ENCODE data around the gene ECSCR.
"Not testable (repeated sequence)": the region's sequence is repeated elsewhere in the genome, so short reads cannot be mapped to it uniquely, and the experiment has no call there.

The ECSCR gene

DNA sequence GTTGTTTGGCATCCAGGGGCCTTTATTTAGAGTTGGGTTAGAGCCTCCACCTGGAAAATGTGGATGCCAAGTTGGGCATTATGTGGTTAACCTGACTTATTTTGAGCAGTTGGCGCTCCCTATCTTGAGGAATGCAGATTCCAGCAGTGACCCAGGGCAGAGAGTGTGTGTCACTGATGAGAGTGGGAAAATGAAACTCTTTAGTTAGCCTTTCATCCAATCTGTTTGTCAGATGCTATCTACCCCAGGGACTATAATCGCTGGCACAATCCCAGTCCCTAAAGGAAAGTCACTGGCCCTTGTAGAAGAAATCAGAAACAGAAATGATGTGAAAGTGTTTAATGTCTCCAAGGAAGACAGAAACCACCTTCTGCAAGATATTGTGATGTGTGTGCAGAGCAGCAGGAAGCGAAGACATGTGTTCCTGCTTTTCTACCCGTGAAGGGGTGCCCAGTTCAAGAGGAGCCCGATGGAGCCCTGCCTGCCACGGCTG, 30.2 kb upstream of the ECSCR start:
- DNase-seq (ENCODE audit: low read depth), result no peak
- TF ChIP-seq, protein P1, sequence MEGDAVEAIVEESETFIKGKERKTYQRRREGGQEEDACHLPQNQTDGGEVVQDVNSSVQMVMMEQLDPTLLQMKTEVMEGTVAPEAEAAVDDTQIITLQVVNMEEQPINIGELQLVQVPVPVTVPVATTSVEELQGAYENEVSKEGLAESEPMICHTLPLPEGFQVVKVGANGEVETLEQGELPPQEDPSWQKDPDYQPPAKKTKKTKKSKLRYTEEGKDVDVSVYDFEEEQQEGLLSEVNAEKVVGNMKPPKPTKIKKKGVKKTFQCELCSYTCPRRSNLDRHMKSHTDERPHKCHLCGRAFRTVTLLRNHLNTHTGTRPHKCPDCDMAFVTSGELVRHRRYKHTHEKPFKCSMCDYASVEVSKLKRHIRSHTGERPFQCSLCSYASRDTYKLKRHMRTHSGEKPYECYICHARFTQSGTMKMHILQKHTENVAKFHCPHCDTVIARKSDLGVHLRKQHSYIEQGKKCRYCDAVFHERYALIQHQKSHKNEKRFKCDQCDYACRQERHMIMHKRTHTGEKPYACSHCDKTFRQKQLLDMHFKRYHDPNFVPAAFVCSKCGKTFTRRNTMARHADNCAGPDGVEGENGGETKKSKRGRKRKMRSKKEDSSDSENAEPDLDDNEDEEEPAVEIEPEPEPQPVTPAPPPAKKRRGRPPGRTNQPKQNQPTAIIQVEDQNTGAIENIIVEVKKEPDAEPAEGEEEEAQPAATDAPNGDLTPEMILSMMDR (IDR thresholded peaks at IDR 0.05; ENCODE audit: insufficient read depth, low read depth, low read length, missing control alignments), result no peak
- no peak overlapping the region for H3K4me3 ChIP-seq (ENCODE audit: low read length)

DNA sequence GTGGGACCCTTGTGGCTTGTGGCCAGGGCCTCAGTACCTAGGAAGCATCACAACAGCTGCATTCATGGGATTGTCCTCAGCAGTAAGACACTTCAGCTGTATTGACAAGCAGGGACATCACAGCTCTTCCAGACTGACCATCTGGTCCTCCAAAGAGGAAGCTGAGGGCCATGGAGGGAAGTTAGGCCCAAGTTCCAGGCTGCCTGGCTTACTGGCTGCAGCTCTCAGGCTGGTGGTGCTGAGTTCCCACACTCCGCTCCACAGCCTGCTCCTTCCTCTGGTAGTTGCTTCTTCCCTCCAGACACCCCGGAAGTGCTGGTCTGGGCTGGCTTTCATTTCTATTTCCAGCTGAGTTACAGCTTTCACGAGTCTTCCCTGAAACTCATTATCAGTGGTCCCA, 25.7 kb upstream of the ECSCR start:
- DNase-seq (ENCODE audit: low read depth), result no peak
- TF ChIP-seq, protein P1 (IDR thresholded peaks at IDR 0.05; ENCODE audit: insufficient read depth, low read depth, low read length, missing control alignments), result no peak

DNA sequence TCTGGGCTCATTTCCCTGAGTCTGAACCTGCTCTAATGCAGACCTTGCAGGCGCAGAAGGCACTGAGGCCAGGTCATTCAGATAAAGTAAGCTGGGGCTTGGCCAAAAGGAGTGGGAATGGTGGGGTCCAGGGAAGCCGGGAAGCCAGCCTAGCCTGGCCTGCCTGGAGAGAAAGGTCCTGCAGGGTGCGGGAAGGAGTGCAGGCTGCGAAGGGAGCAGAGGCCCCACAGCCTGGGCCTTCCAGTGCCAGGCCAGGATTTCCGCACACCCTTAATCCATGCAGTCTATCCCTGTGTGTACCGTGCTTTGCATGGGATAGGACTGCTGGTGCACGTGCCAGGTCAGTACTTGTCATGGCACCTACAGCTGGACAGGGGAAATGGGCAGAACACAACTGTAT, 23.7 kb upstream of the ECSCR start:
- DNase-seq (ENCODE audit: low read depth), result no peak
- H3K4me3 ChIP-seq (ENCODE audit: low read length), result no peak overlapping the region
- TF ChIP-seq, protein P1 (IDR thresholded peaks at IDR 0.05; ENCODE audit: insufficient read depth, low read depth, low read length, missing control alignments), result no peak

More for the DNA sequence above, 25.7 kb upstream of the ECSCR start:
- no peak overlapping the region for H3K4me3 ChIP-seq (ENCODE audit: low read length)

DNA sequence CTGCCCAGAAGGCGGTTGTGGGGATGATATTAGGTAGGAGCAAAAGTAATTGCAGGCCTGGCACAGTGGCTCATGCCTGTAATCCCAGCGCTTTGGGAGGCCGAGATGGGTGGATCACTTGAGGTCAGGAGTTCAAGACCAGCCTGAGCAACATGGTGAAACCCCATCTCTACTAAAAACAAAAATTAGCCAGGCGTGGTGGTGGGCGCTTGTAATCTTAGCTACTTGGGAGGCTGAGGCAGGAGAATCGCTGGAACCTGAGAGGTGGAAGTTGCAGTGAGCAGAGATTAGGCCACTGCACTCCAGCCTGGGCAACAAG, 20.3 kb upstream of the ECSCR start:
- DNase-seq (ENCODE audit: low read depth); H3K4me3 ChIP-seq (ENCODE audit: low read length): not testable (repeated sequence)

DNA sequence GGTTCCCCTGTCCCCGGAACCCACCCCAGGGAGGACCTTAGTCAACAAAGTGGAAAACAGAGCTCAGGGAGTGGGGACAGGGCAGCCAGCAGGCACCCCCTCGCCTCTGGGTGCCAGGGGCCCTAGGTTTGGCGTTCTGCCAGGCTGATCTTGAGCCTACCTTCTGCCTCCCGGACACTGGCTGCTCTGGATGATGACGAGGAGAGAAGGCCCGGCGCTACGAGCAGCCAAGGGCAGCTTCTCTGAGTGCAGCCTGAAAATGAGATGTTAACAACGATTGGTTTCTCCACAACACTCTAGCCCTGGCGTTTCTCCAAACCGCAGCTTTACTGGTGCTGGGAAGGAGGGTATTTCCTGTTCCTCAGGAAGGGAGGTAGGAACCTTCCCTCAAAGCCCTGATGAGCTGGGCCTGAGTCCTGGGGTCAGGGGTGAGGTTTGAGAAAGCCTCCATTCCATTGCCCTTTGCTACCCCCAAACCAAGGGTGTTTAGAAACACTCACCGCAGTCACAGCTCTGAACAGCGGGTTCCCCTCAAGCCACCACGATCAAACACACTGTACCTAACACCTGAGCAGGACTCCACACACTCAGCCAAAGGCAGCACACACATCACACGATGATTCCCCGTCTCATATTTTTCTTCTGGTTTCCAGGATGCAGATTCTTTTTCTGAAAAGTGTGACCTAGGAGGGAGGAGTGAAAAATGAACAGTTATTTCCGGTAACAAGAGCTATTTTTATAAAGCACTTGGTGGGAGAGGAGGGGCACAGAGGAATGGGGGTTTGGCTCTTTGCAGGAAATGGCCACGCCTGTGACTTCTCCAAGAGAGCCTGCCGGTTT, 19.7 kb upstream of the ECSCR start, which contains the start of gene STING1:
STING1 (minus strand) TSS at position 709 of the 840 bp plus-strand sequence. CDS start 1,054 bp downstream, outside the sequence.
- TF ChIP-seq, protein P1 (IDR thresholded peaks at IDR 0.05; ENCODE audit: insufficient read depth, low read depth, low read length, missing control alignments), result no peak
- DNase-seq (ENCODE audit: low read depth), result peak; percentile 95

DNA sequence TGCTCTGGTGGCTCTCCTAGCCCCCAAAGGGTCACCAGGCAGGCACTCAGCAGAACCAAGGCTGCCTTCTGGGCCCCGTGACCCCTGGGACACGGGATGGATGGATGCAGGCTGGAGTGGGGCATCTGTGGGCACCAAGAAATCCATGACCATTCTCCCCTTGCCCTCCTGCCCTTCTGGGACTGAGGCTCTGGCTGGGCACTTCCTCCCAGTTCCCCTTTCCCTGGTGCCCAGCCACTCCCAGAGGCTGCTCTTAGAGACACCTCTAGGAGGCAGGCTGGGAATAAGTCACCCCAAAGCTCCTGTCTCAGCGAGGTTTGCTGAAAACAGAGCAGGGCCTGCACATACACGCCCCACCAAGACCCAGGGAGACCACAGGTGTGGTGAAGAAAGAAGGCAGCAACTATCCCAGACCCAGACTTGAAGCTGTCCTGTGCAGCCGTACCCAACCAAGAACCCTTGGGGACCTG, 19.1 kb upstream of the ECSCR start:
- peak; percentile 77 for DNase-seq (ENCODE audit: low read depth)
- H3K4me3 ChIP-seq (ENCODE audit: low read length), result peak overlapping the region; percentile 33
- TF ChIP-seq, protein P1 (IDR thresholded peaks at IDR 0.05; ENCODE audit: insufficient read depth, low read depth, low read length, missing control alignments), result peak; percentile 37

More for the DNA sequence above, 19.7 kb upstream of the ECSCR start, which contains the start of gene STING1:
- peak within 1 kb of the TSS; percentile 33 for H3K4me3 ChIP-seq (ENCODE audit: low read length)

DNA sequence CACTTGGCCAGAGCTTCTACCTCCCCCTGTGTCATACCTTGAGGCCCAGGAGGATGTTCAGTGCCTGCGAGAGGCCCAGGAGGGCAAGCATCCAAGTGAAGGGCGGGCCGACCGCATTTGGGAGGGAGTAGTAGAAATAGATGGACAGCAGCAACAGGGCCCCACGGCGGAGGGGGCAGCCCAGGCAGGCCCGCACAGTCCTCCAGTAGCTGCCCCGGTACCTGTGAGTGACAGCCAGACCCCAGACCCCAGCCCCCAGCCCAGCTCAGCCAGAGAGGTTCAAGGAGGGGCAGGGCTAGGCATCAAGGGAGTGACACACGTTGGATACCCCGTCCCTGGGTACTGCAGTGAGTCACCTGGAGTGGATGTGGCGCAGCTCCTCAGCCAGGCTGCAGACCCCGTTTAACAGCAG, 18.6 kb upstream of the ECSCR start:
- no peak overlapping the region for H3K4me3 ChIP-seq (ENCODE audit: low read length)
- TF ChIP-seq, protein P1 (IDR thresholded peaks at IDR 0.05; ENCODE audit: insufficient read depth, low read depth, low read length, missing control alignments), result no peak
- peak; percentile 41 for DNase-seq (ENCODE audit: low read depth)

DNA sequence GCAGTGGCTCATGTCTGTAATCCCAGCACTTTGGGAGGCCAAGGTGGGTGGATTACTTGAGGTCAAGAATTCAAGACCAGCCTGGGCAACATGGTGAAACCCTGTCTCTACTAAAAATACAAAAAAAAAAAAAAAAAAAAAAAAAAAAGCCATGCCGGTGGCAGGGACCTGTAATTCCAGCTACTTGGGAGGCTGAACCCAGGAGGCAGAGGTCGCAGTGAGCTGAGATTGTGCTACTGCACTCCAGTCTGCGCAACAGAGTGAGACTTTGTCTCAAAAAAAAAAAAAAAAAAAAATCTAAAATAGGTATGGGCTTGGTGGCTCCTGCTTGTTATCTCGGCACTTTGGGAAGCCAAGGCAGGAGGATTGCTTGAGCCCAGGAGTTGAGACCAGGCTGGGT, 17.2 kb upstream of the ECSCR start:
- not testable (repeated sequence) for H3K4me3 ChIP-seq (ENCODE audit: low read length); DNase-seq (ENCODE audit: low read depth)

DNA sequence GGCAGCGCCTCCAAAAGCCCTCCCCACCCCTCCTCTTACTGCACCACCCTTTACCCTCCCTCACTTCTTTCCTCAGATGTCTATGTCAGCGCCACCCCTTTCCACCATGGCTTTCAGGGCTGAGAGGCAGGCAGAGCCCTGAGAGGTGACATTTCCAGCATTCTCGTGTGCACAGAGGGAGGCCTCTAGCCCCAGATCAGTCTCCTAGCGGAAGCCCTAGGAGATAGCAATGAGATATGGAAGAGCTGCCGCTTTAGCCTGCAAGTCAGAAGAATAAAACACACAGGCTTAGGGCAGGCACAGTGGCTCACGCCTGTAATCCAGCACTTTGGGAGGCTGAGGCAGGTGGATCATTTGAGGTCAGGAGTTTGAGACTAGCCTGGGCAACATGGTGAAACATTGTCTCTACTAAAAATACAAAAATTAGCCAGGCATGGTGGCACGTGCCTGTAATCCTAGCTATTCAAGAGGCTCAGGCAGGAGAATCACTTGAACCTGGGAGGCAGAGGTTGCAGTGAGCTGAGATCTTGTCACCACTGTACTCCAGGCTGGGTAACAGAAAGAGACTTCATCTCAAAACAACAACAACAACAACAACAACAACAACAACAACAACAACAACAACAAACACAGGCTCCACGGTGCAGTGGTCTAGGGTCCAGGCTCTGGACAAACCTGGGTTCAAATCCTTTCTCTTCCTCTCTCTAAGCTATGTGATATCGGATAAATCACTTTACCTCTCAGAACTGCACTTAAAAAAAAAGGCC, 16.3 kb upstream of the ECSCR start:
- DNase-seq (ENCODE audit: low read depth); H3K4me3 ChIP-seq (ENCODE audit: low read length): not testable (repeated sequence)

All from epithelial cell of esophagus (primary cell).